Cardiac muscle cell (in vitro differentiated cells and primary cell): ENCODE measurements around the gene MXD3. TPM values are rescaled to one million over a fixed set of nuclear protein-coding genes. Genes with fewer than 3 reads are reported as not detected.
A peak's percentile ranks its signal among the peaks of the same experiment; 100 is the strongest.

Experiments
- DNase-seq, 2 donors: peaks; one replicate each; pipeline versions ENCODE4 v3.0.0 to v3.0.0-alpha.2; 2010 to 2017; ENCODE audit warnings: low read depth in 1 of 2, low spot score in 1 of 2
- H3K27ac ChIP-seq: fragments of 200-600 bp; sonication (generic); 2 replicates; pipeline ENCODE4 v1.5.1; 2016
- H3K27me3 ChIP-seq: fragments of 200-600 bp; sonication (generic); 2 replicates; pipeline ENCODE4 v1.6.0; 2016; ENCODE audit warnings: control low read depth
- H3K36me3 ChIP-seq: fragments of 200-600 bp; sonication (generic); 2 replicates; pipeline ENCODE4 v1.5.1; 2016; ENCODE audit warnings: control low read depth
- H3K4me1 ChIP-seq: fragments of 200-600 bp; sonication (generic); 2 replicates; pipeline ENCODE4 v1.8.1; 2017; ENCODE audit warnings: low read depth, mild to moderate bottlenecking, mixed run types
- H3K4me3 ChIP-seq: fragments of 200-600 bp; sonication (generic); 2 replicates; pipeline ENCODE4 v1.5.1; 2016; ENCODE audit warnings: mild to moderate bottlenecking
- H3K9me3 ChIP-seq: fragments of 200-600 bp; sonication (generic); 2 replicates; pipeline ENCODE4 v1.5.1; 2017; ENCODE audit warnings: low read depth, mild to moderate bottlenecking, control low read depth
- CTCF ChIP-seq: IDR thresholded peaks from 2 replicates; pipeline ENCODE4 v1.5.1; 2012; ENCODE audit warnings: low read depth, mild to moderate bottlenecking, low read length
- polyA plus RNA-seq: library from polyadenylated mRNA; unstranded; fragments of >200 nt; fragmentation: Nextera tagmentation; extraction: Ambion mirVana; gene quantifications from 2 replicates; pipeline ENCODE4 v1.2.1, GENCODE V29; 2016
- total RNA-seq: library from RNA; depleted of rRNA; stranded (reverse); fragments of >200 nt; gene quantifications from 2 replicates; pipeline ENCODE4 v1.2.3, GENCODE V29; 2016

MXD3 gene
- total and polyA plus RNA-seq, 2 experiments from 2014 or later: 7.3 to 112 TPM

DNA sequence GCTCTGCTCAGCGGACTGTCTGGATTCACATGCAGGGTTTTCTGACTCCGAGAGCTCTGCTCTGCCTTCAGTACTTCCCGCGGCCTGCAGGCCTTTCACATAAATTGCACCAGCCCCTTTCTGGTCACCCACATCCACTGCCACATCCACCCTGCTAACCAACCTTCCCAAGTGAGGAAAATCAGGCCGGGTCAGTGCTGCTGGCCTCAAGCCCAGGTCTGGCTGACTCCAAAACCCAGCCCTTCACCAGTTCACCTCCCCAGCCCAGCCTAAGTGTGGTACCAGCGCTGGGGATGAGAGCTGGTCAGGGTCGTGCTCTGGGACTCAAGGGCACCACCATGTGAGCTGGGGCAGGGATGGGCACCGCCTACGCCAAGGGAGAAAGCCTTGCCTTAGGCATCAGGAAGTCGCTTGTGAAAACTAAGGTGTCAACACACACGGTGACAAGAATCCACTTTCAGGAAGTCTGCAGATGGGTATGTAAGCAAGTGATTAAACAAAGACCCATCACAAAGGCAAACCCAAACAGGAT lies 27.5 kb upstream of the MXD3 start:
- Histone ChIP-seq H3K36me3 (peaks cover 10% of the 10 kb centered on the region), H3K27me3 (no peaks in the 10 kb centered on the region), H3K27ac (no peak overlapping the region), H3K4me3 (no peak overlapping the region), H3K4me1 (no peaks in the 10 kb centered on the region), H3K9me3 (no peaks in the 10 kb centered on the region)
- TF ChIP-seq CTCF: no peak
- no peak for DNase-seq

GRCh38 chr5:177338251-177339106 lies 26.8 kb upstream of the MXD3 start:
- TF ChIP-seq CTCF: no peak
- no peak overlapping the region for H3K4me3 ChIP-seq
- no peak overlapping the region for H3K27ac ChIP-seq
- no peak for DNase-seq
- H3K27me3 ChIP-seq: no peaks in the 10 kb centered on the region
- H3K9me3 ChIP-seq: no peaks in the 10 kb centered on the region
- peaks cover 14% of the 10 kb centered on the region for H3K36me3 ChIP-seq
- H3K4me1 ChIP-seq: no peaks in the 10 kb centered on the region

- H3K27ac ChIP-seq: no peak overlapping the region
- DNase-seq: no peak
- no peaks in the 10 kb centered on the region for H3K4me1 ChIP-seq
- H3K4me3 ChIP-seq: no peak overlapping the region
- H3K27me3 ChIP-seq: no peaks in the 10 kb centered on the region
- TF ChIP-seq CTCF: no peak
- H3K9me3 ChIP-seq: no peaks in the 10 kb centered on the region
- H3K36me3 ChIP-seq: peaks cover 21% of the 10 kb centered on the region
Observed at GRCh38 chr5:177336603-177337494, 25.2 kb upstream of the MXD3 start.

DNA sequence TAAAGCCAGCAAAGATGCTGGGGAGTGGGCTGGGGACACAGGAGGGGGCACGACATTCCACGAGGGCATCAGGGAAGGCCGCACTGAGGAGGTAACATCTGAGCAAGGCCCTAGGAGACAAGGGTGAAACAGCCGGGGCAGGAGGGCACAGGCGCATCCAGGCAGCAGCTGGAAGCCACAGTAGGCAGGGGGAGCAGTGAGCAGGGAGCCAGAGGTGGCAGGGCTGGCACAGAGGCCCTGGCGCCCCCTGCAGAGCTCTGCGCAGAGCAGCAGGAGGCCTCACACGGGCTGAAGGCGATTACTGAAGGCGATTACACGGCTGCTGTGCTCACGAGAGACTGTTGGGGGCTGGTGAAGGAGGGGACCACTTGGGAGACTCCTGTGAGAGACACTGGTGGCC lies 24.4 kb upstream of the MXD3 start:
- Histone ChIP-seq H3K4me1 (no peaks in the 10 kb centered on the region), H3K4me3 (no peak overlapping the region), H3K27me3 (no peaks in the 10 kb centered on the region), H3K36me3 (peaks cover 21% of the 10 kb centered on the region), H3K27ac (no peak overlapping the region), H3K9me3 (no peaks in the 10 kb centered on the region)
- peak; percentile 33 for TF ChIP-seq CTCF
- DNase-seq: peak; percentile 7 to 12

GRCh38 chr5:177335701-177336065 lies 24.0 kb upstream of the MXD3 start:
- no peak for TF ChIP-seq CTCF
- Histone ChIP-seq H3K9me3 (no peaks in the 10 kb centered on the region), H3K36me3 (peaks cover 21% of the 10 kb centered on the region), H3K4me1 (no peaks in the 10 kb centered on the region), H3K27ac (no peak overlapping the region), H3K27me3 (no peaks in the 10 kb centered on the region), H3K4me3 (no peak overlapping the region)
- no peak for DNase-seq
